ENCODE results near the gene KCNA2.

Gene KCNA2

GRCh38 chr1:110566836-110567235 lies 39.3 kb downstream of the KCNA2 start:
- DNase-seq (ENCODE audit: low read depth, low spot score): no peak

- no peak for DNase-seq (ENCODE audit: low read depth, low spot score)
Observed at GRCh38 chr1:110565565-110565964, 40.6 kb downstream of the KCNA2 start.

- DNase-seq (ENCODE audit: low read depth, low spot score): no peak
Observed at GRCh38 chr1:110563089-110563488, 43.1 kb downstream of the KCNA2 start.

- no peak for DNase-seq (ENCODE audit: low read depth, low spot score)
Observed at GRCh38 chr1:110561596-110561995, 44.6 kb downstream of the KCNA2 start.

- DNase-seq (ENCODE audit: low read depth, low spot score): no peak
Observed at GRCh38 chr1:110559157-110559556, 47.0 kb downstream of the KCNA2 start.

- no peak for DNase-seq (ENCODE audit: low read depth, low spot score)
Observed at GRCh38 chr1:110557481-110557880, 48.7 kb downstream of the KCNA2 start.

GRCh38 chr1:110556471-110556807 lies 49.7 kb downstream of the KCNA2 start:
- peak; percentile 3 for DNase-seq (ENCODE audit: low read depth, low spot score)

- peak; percentile 42 for DNase-seq (ENCODE audit: low read depth, low spot score)
Observed at GRCh38 chr1:110555807-110556470, 50.2 kb downstream of the KCNA2 start.

GRCh38 chr1:110554871-110555801 lies 51.0 kb downstream of the KCNA2 start:
- peak; percentile 63 for DNase-seq (ENCODE audit: low read depth, low spot score)

GRCh38 chr1:110551278-110551809 lies 54.8 kb downstream of the KCNA2 start:
- DNase-seq (ENCODE audit: low read depth, low spot score): no peak

- no peak for DNase-seq (ENCODE audit: low read depth, low spot score)
Observed at GRCh38 chr1:110549831-110550230, 56.3 kb downstream of the KCNA2 start.

- DNase-seq (ENCODE audit: low read depth, low spot score): peak; percentile 16
Observed at GRCh38 chr1:110548381-110548780, 57.8 kb downstream of the KCNA2 start.

- no peak for DNase-seq (ENCODE audit: low read depth, low spot score)
Observed at GRCh38 chr1:110547017-110547416, 59.1 kb downstream of the KCNA2 start.

- no peak for DNase-seq (ENCODE audit: low read depth, low spot score)
Observed at GRCh38 chr1:110545492-110545891, 60.7 kb downstream of the KCNA2 start.

- DNase-seq (ENCODE audit: low read depth, low spot score): no peak
Observed at GRCh38 chr1:110544753-110545152, 61.4 kb downstream of the KCNA2 start.
